WTC11 (cell line): ENCODE results near the gene CLDN5. TPM values are rescaled to one million over a fixed set of nuclear protein-coding genes. Genes with fewer than 3 reads are reported as not detected.

Experiments
- ATAC-seq: fragments of 200-7000 bp; cut with Tn5 transposase; 2 replicates; pipeline ENCODE4 v1.10.0; 2021; ENCODE audit warnings: mild to moderate bottlenecking, moderate library complexity
- CTCF ChIA-PET: fragments of 300-600 bp; sonication (Branson Sonifier 250); formaldehyde crosslinking; loops from one replicate; lab custom pipeline; 2021; ENCODE audit warnings: antibody characterized with exemption; lab: Charles Lee
- POLR2A ChIA-PET: fragments of 350-600 bp; sonication (Branson Sonifier 250); formaldehyde crosslinking; loops from one replicate; lab custom pipeline; 2021; ENCODE audit warnings: antibody characterized with exemption; lab: Charles Lee
- DNase-seq: peaks from one replicate; pipeline ENCODE4 v3.0.0; 2021; ENCODE audit warnings: low spot score
- H3K27ac Mint-ChIP-seq: 2 replicates; pipeline ENCODE4 v1.8.0; 2021; ENCODE audit warnings: mixed read lengths
- H3K27me3 Mint-ChIP-seq: 2 replicates; pipeline ENCODE4 v1.8.0; 2021; ENCODE audit warnings: low read depth, mild to moderate bottlenecking, moderate library complexity, mixed read lengths
- H3K36me3 Mint-ChIP-seq: 2 replicates; pipeline ENCODE4 v1.8.0; 2021; ENCODE audit warnings: mixed read lengths
- H3K4me1 Mint-ChIP-seq: 2 replicates; pipeline ENCODE4 v1.8.0; 2022; ENCODE audit warnings: mixed read lengths
- H3K4me3 Mint-ChIP-seq: 2 replicates; pipeline ENCODE4 v1.8.0; 2021; ENCODE audit warnings: mild to moderate bottlenecking, moderate library complexity, mixed read lengths
- H3K9me3 Mint-ChIP-seq: 2 replicates; pipeline ENCODE4 v1.8.0; 2021; ENCODE audit warnings: mixed read lengths
- E2F1 ChIP-seq: sonication (generic); formaldehyde crosslinking; IDR thresholded peaks from 2 replicates; pipeline ENCODE4 v1.8.0; 2022; ENCODE audit warnings: mild to moderate bottlenecking, missing genetic modification reagents
- ETV6 ChIP-seq: sonication (generic); formaldehyde crosslinking; IDR thresholded peaks from 2 replicates; pipeline ENCODE4 v1.8.1; 2022; ENCODE audit warnings: mild to moderate bottlenecking, missing genetic modification reagents
- FOXP4 ChIP-seq: sonication (generic); formaldehyde crosslinking; IDR thresholded peaks from 2 replicates; pipeline ENCODE4 v1.8.0; 2022; ENCODE audit warnings: mild to moderate bottlenecking, missing genetic modification reagents
- GABPB1 ChIP-seq: sonication (generic); formaldehyde crosslinking; IDR thresholded peaks from 2 replicates; pipeline ENCODE4 v1.8.1; 2023; ENCODE audit warnings: mild to moderate bottlenecking, missing genetic modification reagents
- GRHL2 ChIP-seq: fragments of 250-450 bp; sonication (Bioruptor Pico); IDR thresholded peaks from 2 replicates; pipeline ENCODE4 v1.8.0; 2022; ENCODE audit warnings: mild to moderate bottlenecking, moderate library complexity; ENCODE audit not compliant: insufficient replicate concordance, severe bottlenecking
- KAT7 ChIP-seq: sonication (generic); formaldehyde crosslinking; IDR thresholded peaks from 2 replicates; pipeline ENCODE4 v1.8.1; 2023; ENCODE audit warnings: missing genetic modification reagents, mild to moderate bottlenecking, borderline replicate concordance
- MAX ChIP-seq: sonication (generic); formaldehyde crosslinking; IDR thresholded peaks from 2 replicates; pipeline ENCODE4 v1.8.0; 2022; ENCODE audit warnings: mild to moderate bottlenecking, missing genetic modification reagents
- RELA ChIP-seq: sonication (generic); formaldehyde crosslinking; IDR thresholded peaks from 2 replicates; pipeline ENCODE4 v1.8.1; 2022; ENCODE audit warnings: missing genetic modification reagents, mild to moderate bottlenecking, borderline replicate concordance
- SMAD4 ChIP-seq: sonication (generic); formaldehyde crosslinking; IDR thresholded peaks from 2 replicates; pipeline ENCODE4 v1.8.0; 2022; ENCODE audit warnings: mild to moderate bottlenecking, missing genetic modification reagents
- TCF7 ChIP-seq: sonication (generic); formaldehyde crosslinking; IDR thresholded peaks from 2 replicates; pipeline ENCODE4 v1.8.0; 2022; ENCODE audit warnings: mild to moderate bottlenecking, low read depth, missing genetic modification reagents, moderate library complexity
- TEAD4 ChIP-seq: sonication (generic); formaldehyde crosslinking; IDR thresholded peaks from 2 replicates; pipeline ENCODE4 v1.8.0; 2022; ENCODE audit warnings: mild to moderate bottlenecking, missing genetic modification reagents
- ZSCAN18 ChIP-seq: fragments of 250-450 bp; sonication (Bioruptor Pico); IDR thresholded peaks from 2 replicates; pipeline ENCODE4 v2.1.2; 2022; ENCODE audit warnings: mild to moderate bottlenecking, moderate library complexity
- total RNA-seq: library from RNA; stranded (reverse); gene quantifications from 3 replicates; pipeline ENCODE4 v1.2.3, GENCODE V29; 2021
- TF ChIP-seq, protein P1 (sequence below): sonication (generic); formaldehyde crosslinking; IDR thresholded peaks from 2 replicates; pipeline ENCODE4 v1.8.1; 2022; ENCODE audit warnings: low read depth, missing genetic modification reagents, borderline replicate concordance
- TF ChIP-seq, protein P2 (sequence below): fragments of 250-450 bp; sonication (Bioruptor Pico); IDR thresholded peaks from 2 replicates; pipeline ENCODE4 v1.8.0; 2021; ENCODE audit warnings: mild to moderate bottlenecking
- TF ChIP-seq, protein P3 (sequence below): sonication (generic); formaldehyde crosslinking; IDR thresholded peaks from 2 replicates; pipeline ENCODE4 v1.8.1; 2022; ENCODE audit warnings: missing genetic modification reagents, borderline replicate concordance
- TF ChIP-seq, protein P4 (sequence below): sonication (generic); formaldehyde crosslinking; IDR thresholded peaks from 2 replicates; pipeline ENCODE4 v1.8.0; 2022; ENCODE audit warnings: mild to moderate bottlenecking, missing genetic modification reagents

Gene CLDN5
- total RNA-seq, 1 experiment from 2014 or later, result 1.0 TPM

- ATAC-seq, result no peak
- Mint-ChIP-seq H3K27me3 (no peaks in the 10 kb centered on the region; the same call in 1 of the 2 replicates), H3K4me1 (peaks cover 14% of the 10 kb centered on the region), H3K27ac (no peak overlapping the region), H3K9me3 (no peaks in the 10 kb centered on the region), H3K36me3 (no peaks in the 10 kb centered on the region), H3K4me3 (no peak overlapping the region)
- ChIA-PET CTCF (interaction anchor here (0.9 to 1.8 kb wide), 10 partner anchors 21 to 377 kb away, joined by 3 to 20 read pairs (median 7); partner anchors contain the start of genes CLDN5 and SLC25A1), POLR2A (no interaction called here)
- TF ChIP-seq FOXP4, result no peak
- no peak for TF ChIP-seq GABPB1 (CRISPR knock-in tag)
- TF ChIP-seq TEAD4 (CRISPR knock-in tag), result no peak
- TF ChIP-seq SMAD4 (CRISPR knock-in tag), result no peak
- no peak for TF ChIP-seq ZSCAN18 (CRISPR knock-in tag)
- TF ChIP-seq, protein P1, sequence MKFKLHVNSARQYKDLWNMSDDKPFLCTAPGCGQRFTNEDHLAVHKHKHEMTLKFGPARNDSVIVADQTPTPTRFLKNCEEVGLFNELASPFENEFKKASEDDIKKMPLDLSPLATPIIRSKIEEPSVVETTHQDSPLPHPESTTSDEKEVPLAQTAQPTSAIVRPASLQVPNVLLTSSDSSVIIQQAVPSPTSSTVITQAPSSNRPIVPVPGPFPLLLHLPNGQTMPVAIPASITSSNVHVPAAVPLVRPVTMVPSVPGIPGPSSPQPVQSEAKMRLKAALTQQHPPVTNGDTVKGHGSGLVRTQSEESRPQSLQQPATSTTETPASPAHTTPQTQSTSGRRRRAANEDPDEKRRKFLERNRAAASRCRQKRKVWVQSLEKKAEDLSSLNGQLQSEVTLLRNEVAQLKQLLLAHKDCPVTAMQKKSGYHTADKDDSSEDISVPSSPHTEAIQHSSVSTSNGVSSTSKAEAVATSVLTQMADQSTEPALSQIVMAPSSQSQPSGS (CRISPR knock-in tag), result no peak
- TF ChIP-seq KAT7 (CRISPR knock-in tag), result no peak
- DNase-seq, result no peak
Observed at GRCh38 chr22:19555651-19556050, 31.4 kb upstream of the CLDN5 start.

DNA sequence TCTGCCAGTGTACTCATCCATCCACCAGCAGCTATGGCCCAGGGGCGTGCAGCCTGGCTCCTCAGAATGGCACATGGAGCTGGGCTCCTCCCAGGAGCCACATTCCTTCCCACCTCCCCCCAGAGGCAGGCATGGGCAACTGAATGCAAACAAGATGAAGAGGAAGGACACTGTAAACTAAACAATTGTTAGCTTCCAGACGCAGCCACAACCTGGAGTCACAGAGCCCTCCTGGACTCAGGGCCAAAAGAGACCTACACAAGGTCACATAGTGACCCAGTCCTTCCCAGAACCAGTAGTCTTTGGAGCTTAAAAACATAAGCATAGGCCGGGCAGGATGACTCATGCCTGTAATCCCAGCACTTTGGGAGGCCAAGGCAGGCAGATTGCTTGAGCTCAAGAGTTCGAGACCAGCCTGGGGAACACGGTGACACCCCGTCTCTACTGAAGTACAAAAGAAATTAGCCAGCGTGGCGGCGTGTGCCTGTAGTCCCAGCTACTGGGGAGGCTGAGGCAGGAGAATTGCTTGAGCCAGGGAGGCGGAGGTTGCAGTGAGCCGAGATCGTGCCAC, 30.7 kb upstream of the CLDN5 start:
- POLR2A ChIA-PET, result no interaction called here

DNA sequence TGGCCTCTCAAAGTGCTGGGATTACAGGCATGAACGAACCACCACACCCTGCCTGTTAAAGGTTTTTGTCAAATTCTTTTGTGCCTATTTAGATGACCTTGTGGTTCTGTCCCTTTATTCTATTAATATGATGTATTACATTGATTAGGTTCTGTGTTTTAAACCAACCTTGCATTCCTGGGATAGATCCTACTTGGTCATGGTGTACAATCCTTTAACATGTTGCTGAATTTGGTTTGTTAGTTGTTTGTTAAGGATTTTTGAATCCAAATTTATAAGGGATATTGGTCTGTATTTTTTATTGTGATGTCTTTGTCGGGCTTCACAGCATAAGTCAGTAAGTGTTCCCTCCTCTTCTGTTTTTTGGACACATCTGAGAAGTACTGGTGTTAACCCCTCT, 29.0 kb upstream of the CLDN5 start:
- CTCF ChIA-PET, result interaction anchor here (1.2 kb wide), 1 partner anchor 79 kb away, joined by 3 read pairs; no protein-coding TSS in a partner anchor
- no peak overlapping the region for H3K27ac Mint-ChIP-seq
- no peak for ATAC-seq
- no peaks in the 10 kb centered on the region for H3K9me3 Mint-ChIP-seq
- no peaks in the 10 kb centered on the region; the same call in 1 of the 2 replicates for H3K27me3 Mint-ChIP-seq
- H3K36me3 Mint-ChIP-seq, result no peaks in the 10 kb centered on the region
- POLR2A ChIA-PET, result no interaction called here
- H3K4me3 Mint-ChIP-seq, result no peak overlapping the region
- no peak for DNase-seq
- H3K4me1 Mint-ChIP-seq, result peaks cover 11% of the 10 kb centered on the region
- TF ChIP-seq, protein P2, sequence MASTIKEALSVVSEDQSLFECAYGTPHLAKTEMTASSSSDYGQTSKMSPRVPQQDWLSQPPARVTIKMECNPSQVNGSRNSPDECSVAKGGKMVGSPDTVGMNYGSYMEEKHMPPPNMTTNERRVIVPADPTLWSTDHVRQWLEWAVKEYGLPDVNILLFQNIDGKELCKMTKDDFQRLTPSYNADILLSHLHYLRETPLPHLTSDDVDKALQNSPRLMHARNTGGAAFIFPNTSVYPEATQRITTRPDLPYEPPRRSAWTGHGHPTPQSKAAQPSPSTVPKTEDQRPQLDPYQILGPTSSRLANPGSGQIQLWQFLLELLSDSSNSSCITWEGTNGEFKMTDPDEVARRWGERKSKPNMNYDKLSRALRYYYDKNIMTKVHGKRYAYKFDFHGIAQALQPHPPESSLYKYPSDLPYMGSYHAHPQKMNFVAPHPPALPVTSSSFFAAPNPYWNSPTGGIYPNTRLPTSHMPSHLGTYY, result no peak
- TF ChIP-seq E2F1 (CRISPR knock-in tag) (no peak), SMAD4 (CRISPR knock-in tag) (no peak), MAX (CRISPR knock-in tag) (no peak), GRHL2 (no peak), TCF7 (no peak)
- TF ChIP-seq, protein P3, sequence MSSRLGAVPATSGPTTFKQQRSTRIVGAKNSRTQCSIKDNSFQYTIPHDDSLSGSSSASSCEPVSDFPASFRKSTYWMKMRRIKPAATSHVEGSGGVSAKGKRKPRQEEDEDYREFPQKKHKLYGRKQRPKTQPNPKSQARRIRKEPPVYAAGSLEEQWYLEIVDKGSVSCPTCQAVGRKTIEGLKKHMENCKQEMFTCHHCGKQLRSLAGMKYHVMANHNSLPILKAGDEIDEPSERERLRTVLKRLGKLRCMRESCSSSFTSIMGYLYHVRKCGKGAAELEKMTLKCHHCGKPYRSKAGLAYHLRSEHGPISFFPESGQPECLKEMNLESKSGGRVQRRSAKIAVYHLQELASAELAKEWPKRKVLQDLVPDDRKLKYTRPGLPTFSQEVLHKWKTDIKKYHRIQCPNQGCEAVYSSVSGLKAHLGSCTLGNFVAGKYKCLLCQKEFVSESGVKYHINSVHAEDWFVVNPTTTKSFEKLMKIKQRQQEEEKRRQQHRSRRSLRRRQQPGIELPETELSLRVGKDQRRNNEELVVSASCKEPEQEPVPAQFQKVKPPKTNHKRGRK (CRISPR knock-in tag), result no peak

More for the DNA sequence above, 30.7 kb upstream of the CLDN5 start:
- CTCF ChIA-PET, result interaction anchor here (0.6 to 1.8 kb wide), 23 partner anchors 12 to 401 kb away, joined by 3 to 20 read pairs (median 4); partner anchors contain the start of genes CDC45, CLDN5 and SLC25A1
- Mint-ChIP-seq H3K27me3 (no peaks in the 10 kb centered on the region; the same call in 1 of the 2 replicates), H3K36me3 (no peaks in the 10 kb centered on the region), H3K27ac (0 out of 2 replicates have a peak overlapping the region, but pooled peaks have one; percentile 27), H3K4me3 (no peak overlapping the region)
- DNase-seq, result peak; percentile 74
- TF ChIP-seq, protein P4, sequence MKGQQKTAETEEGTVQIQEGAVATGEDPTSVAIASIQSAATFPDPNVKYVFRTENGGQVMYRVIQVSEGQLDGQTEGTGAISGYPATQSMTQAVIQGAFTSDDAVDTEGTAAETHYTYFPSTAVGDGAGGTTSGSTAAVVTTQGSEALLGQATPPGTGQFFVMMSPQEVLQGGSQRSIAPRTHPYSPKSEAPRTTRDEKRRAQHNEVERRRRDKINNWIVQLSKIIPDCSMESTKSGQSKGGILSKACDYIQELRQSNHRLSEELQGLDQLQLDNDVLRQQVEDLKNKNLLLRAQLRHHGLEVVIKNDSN (CRISPR knock-in tag), result no peak
- no peak for TF ChIP-seq E2F1 (CRISPR knock-in tag)
- TF ChIP-seq ETV6, result no peak
- TF ChIP-seq RELA, result no peak
- peak; percentile 60; the same call in 1 of the 2 replicates for TF ChIP-seq MAX (CRISPR knock-in tag)
- TF ChIP-seq, all 79 proteins: peak for 1
- Mint-ChIP-seq H3K9me3 (no peaks in the 10 kb centered on the region), H3K4me1 (peaks cover 14% of the 10 kb centered on the region)
- peak; percentile 97 for ATAC-seq
